ENCODE results near the gene TUBGCP2. TPM values are rescaled to one million over a fixed set of nuclear protein-coding genes. Genes with fewer than 3 reads are reported as not detected.

The TUBGCP2 gene
- total and polyA plus RNA-seq, 2 experiments from 2014 or later: 39.7 to 53.9 TPM

DNA sequence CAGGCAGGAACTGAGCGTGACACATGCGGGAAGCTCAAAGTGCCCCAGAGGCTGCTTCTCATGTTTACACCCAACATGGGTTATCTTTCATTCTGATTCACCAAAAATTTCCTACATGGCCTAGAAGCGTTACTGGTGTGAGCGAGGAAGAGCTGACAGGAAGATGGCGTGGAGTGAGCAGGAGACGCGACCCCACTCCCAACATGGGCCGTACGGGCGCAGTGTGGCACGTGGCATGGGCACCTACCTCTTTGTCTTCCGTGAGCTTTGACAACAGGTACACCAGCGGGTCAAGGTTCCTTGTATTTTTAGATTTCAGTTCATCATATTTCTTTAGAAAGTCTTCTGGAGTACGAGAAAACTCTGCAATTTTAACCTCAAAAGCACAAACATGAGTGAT is 8.9 kb downstream of the TUBGCP2 start:
- no peaks in the 10 kb centered on the region for H4K20me1 ChIP-seq (ENCODE audit: insufficient read depth)
- H3K79me2 ChIP-seq (ENCODE audit: insufficient read depth): peaks cover 42% of the 10 kb centered on the region
- in situ Hi-C loops (cut with MboI): no loop called here
- WGBS, 2 experiments (ENCODE audit: low coverage in 1 of 2, low lambda C conversion rate in 2 of 2, missing lambda C conversion rate in 2 of 2): 91% methylated on average over 14 of the region's 14 CpGs
- 0 out of 2 replicates have a peak, but pooled peaks cover under 1% of the 10 kb centered on the region for H3F3A ChIP-seq (ENCODE audit: insufficient read depth)
- DNase-seq: no peak
- no peak overlapping the region for H3K4me3 ChIP-seq
- no peak for TF ChIP-seq EZH2 (IDR thresholded peaks at IDR 0.05; ENCODE audit: insufficient read depth, poor library complexity, severe bottlenecking)
- no peak for TF ChIP-seq EZH2phosphoT487 (IDR thresholded peaks at IDR 0.05; ENCODE audit: insufficient read depth, low read depth)
- no peak overlapping the region for H3K4me2 ChIP-seq (ENCODE audit: unreplicated experiment)
- H3K27ac ChIP-seq: no peak overlapping the region
- no peaks in the 10 kb centered on the region for H3K27me3 ChIP-seq (replicated peaks; ENCODE audit: insufficient read depth)
- H2AFZ ChIP-seq: no peak overlapping the region
- H3K36me3 ChIP-seq (ENCODE audit: low read depth): peaks cover 27% of the 10 kb centered on the region; the same call in 1 of the 2 replicates
- H3K9ac ChIP-seq: no peak overlapping the region
- no peaks in the 10 kb centered on the region for H3K9me3 ChIP-seq (ENCODE audit: low read depth)
- no peaks in the 10 kb centered on the region for H3K4me1 ChIP-seq (ENCODE audit: insufficient read depth)
- no peaks in the 10 kb centered on the region for H3K9me2 ChIP-seq (ENCODE audit: insufficient read depth)

DNA sequence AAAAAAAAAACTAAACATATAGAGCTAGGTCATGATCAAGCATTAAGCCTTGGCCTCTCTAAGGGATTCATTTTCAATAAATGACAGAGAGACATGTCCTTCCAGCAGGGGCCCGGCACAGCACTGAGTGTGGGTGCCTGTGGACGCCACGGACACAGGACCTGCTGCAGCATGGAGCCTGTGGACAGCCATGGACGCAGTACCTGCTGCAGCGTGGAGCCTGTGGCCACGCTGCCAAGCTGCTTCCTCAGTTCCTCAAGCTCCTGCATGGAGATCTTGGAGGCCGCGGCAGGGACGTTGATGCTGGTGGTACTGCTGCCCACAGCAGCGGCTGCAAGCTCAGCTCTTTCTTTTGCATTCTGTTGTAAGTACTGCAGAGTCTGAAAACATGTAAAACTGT is 9.4 kb downstream of the TUBGCP2 start:
- no peak overlapping the region for H3K27ac ChIP-seq
- TF ChIP-seq EZH2phosphoT487 (IDR thresholded peaks at IDR 0.05; ENCODE audit: insufficient read depth, low read depth) (no peak), EZH2 (IDR thresholded peaks at IDR 0.05; ENCODE audit: insufficient read depth, poor library complexity, severe bottlenecking) (no peak)
- H3F3A ChIP-seq (ENCODE audit: insufficient read depth): 0 out of 2 replicates have a peak, but pooled peaks cover 6% of the 10 kb centered on the region
- no peaks in the 10 kb centered on the region for H3K9me3 ChIP-seq (ENCODE audit: low read depth)
- no peaks in the 10 kb centered on the region for H3K9me2 ChIP-seq (ENCODE audit: insufficient read depth)
- H4K20me1 ChIP-seq (ENCODE audit: insufficient read depth): no peaks in the 10 kb centered on the region
- H3K9ac ChIP-seq: no peak overlapping the region
- H3K79me2 ChIP-seq (ENCODE audit: insufficient read depth): peaks cover 37% of the 10 kb centered on the region
- whole genome bisulfite sequencing, 2 experiments (ENCODE audit: low coverage in 1 of 2, low lambda C conversion rate in 2 of 2, missing lambda C conversion rate in 2 of 2): 96 to 98% methylated on average over 10 of the region's 10 CpGs
- no peaks in the 10 kb centered on the region for H3K4me1 ChIP-seq (ENCODE audit: insufficient read depth)
- H3K27me3 ChIP-seq (replicated peaks; ENCODE audit: insufficient read depth): no peaks in the 10 kb centered on the region
- no peak overlapping the region for H3K4me2 ChIP-seq (ENCODE audit: unreplicated experiment)
- no peak for DNase-seq
- H3K4me3 ChIP-seq: no peak overlapping the region
- peaks cover 27% of the 10 kb centered on the region; the same call in 1 of the 2 replicates for H3K36me3 ChIP-seq (ENCODE audit: low read depth)
- H2AFZ ChIP-seq: no peak overlapping the region
- in situ Hi-C loops (cut with MboI): no loop called here

DNA sequence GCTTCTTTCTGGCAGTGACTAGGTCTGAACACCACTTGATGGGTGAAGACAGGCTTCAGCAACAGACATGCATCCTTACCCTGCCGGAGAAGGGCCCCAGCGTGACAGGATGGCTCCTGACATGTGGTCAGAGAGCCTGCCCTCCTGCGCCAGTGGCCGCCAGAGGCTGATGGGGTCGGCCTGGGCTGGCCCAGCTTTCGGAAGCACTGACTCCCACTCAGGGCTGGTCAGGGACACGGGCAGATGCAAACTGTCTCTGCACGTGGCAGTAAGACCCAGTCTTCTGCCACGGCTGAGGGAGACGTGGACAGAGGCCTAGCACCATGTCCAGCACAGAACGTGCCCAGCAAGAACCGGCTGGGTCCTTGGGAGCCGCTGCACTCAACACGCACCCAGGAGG is 10.2 kb downstream of the TUBGCP2 start:
- whole genome bisulfite sequencing, 2 experiments (ENCODE audit: low coverage in 1 of 2, low lambda C conversion rate in 2 of 2, missing lambda C conversion rate in 2 of 2): 87 to 88% methylated on average over 14 of the region's 14 CpGs
- Histone ChIP-seq H3F3A (ENCODE audit: insufficient read depth) (0 out of 2 replicates have a peak, but pooled peaks cover 7% of the 10 kb centered on the region), H2AFZ (no peak overlapping the region), H4K20me1 (ENCODE audit: insufficient read depth) (no peaks in the 10 kb centered on the region), H3K9ac (no peak overlapping the region), H3K27ac (no peak overlapping the region), H3K79me2 (ENCODE audit: insufficient read depth) (peaks cover 29% of the 10 kb centered on the region), H3K9me2 (ENCODE audit: insufficient read depth) (no peaks in the 10 kb centered on the region), H3K4me3 (no peak overlapping the region), H3K36me3 (ENCODE audit: low read depth) (peaks cover 27% of the 10 kb centered on the region; the same call in 1 of the 2 replicates), H3K4me2 (ENCODE audit: unreplicated experiment) (no peak overlapping the region), H3K4me1 (ENCODE audit: insufficient read depth) (peaks cover 2% of the 10 kb centered on the region; the same call in 1 of the 2 replicates), H3K27me3 (replicated peaks; ENCODE audit: insufficient read depth) (no peaks in the 10 kb centered on the region), H3K9me3 (ENCODE audit: low read depth) (no peaks in the 10 kb centered on the region)
- in situ Hi-C loops (cut with MboI): no loop called here
- TF ChIP-seq EZH2phosphoT487 (IDR thresholded peaks at IDR 0.05; ENCODE audit: insufficient read depth, low read depth): no peak
- no peak for TF ChIP-seq EZH2 (IDR thresholded peaks at IDR 0.05; ENCODE audit: insufficient read depth, poor library complexity, severe bottlenecking)
- DNase-seq: no peak

DNA sequence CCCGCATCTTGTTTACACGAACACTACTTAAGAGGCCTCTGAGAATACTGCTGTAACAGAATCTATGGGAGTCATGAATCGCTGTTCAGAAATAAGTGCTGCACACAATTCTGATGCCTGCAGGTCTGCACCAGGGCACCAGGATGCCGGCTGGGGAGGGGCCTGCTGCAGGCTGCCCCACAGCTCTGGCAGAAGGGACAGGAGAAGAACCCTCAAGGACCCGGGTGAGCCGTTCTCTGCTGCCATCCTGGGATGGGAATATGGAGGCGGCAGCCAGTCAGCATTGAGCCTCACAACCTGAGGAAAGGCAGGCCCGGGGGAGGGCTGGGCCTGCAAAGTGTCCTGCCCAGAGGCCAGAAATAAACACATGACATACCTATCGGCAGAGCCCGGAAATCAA is 11.2 kb downstream of the TUBGCP2 start:
- Histone ChIP-seq H4K20me1 (ENCODE audit: insufficient read depth) (no peaks in the 10 kb centered on the region), H3K36me3 (ENCODE audit: low read depth) (peaks cover 27% of the 10 kb centered on the region; the same call in 1 of the 2 replicates), H3K27ac (no peak overlapping the region), H3K9me3 (ENCODE audit: low read depth) (no peaks in the 10 kb centered on the region), H3F3A (ENCODE audit: insufficient read depth) (peaks cover 7% of the 10 kb centered on the region; the same call in 1 of the 2 replicates), H3K79me2 (ENCODE audit: insufficient read depth) (peaks cover 19% of the 10 kb centered on the region), H3K27me3 (replicated peaks; ENCODE audit: insufficient read depth) (no peaks in the 10 kb centered on the region), H3K4me3 (no peak overlapping the region), H3K9me2 (ENCODE audit: insufficient read depth) (no peaks in the 10 kb centered on the region), H3K4me1 (ENCODE audit: insufficient read depth) (peaks cover 11% of the 10 kb centered on the region), H2AFZ (no peak overlapping the region), H3K9ac (no peak overlapping the region), H3K4me2 (ENCODE audit: unreplicated experiment) (no peak overlapping the region)
- WGBS, 2 experiments (ENCODE audit: low coverage in 1 of 2, low lambda C conversion rate in 2 of 2, missing lambda C conversion rate in 2 of 2): 92% methylated on average over 10 of the region's 10 CpGs
- in situ Hi-C loops (cut with MboI): no loop called here
- no peak for DNase-seq
- TF ChIP-seq EZH2 (IDR thresholded peaks at IDR 0.05; ENCODE audit: insufficient read depth, poor library complexity, severe bottlenecking) (no peak), EZH2phosphoT487 (IDR thresholded peaks at IDR 0.05; ENCODE audit: insufficient read depth, low read depth) (no peak)

Measured in GM23248 (cell line).